ENCODE measurements around the gene GCK. TPM values are rescaled to one million over a fixed set of nuclear protein-coding genes. Genes with fewer than 3 reads are reported as not detected.

The GCK gene
- polyA plus RNA-seq, 1 experiment: 0.35 TPM

DNA sequence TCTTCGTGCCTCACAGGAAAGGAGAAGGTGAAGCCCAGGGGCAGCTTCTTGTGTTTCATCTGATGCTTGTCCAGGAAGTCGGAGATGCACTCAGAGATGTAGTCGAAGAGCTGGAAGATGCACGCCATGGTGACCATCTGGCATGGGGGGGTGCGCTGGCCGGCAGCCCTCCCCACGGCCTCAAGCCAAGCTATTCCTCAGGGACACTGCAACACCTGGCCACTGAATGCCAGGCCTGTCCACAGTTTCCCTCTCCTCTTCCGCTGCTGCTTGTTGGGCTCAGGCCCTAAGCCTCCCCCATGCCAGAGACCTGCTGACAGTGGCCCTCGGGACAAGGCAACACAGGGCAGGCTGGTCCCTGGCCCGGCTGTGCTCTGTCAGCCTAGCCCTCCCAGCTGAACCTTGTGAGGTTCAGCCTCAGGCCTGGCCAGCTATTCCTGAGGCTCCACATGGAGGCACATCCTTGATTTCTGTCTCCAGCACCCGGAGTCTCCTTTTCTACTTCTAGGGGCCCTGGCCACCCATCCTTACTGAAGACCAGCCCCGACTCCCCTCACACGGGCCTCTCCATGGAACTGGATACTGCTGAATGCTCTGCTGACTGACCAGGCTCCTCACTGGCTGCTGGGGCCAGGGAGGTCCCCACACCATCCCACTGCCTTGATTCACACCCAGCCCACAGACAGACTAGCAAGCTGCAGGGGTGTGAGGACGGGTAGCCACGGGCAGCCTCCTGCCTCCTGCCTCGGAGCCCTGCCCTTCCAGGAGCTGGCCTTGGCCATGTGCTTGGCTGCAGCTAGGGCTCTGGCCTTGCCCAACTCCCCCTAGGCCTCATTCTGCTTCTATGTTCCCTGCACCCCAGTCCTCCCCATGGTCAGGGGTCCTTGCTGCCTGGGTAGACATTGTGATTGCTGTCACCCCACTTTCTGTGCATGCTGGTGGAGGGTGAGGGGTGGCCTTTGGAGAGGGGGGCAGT lies 38.0 kb downstream of the GCK start:
- H3K27me3 ChIP-seq (ENCODE audit: control insufficient read depth, insufficient read depth, low read length): peaks cover 9% of the 10 kb centered on the region
- no peak overlapping the region for H3K4me3 ChIP-seq (ENCODE audit: low read depth, low read length)
- H3K9me3 ChIP-seq (ENCODE audit: control insufficient read depth, insufficient read depth, low read length): no peaks in the 10 kb centered on the region; the same call in 1 of the 2 replicates
- ChIA-PET POLR2A (no interaction called here), CTCF (no interaction called here)
- no peak for DNase-seq (ENCODE audit: low read depth, low spot score)
- H3K27ac ChIP-seq (ENCODE audit: low read depth, low read length): no peak overlapping the region
- TF ChIP-seq, protein P1, sequence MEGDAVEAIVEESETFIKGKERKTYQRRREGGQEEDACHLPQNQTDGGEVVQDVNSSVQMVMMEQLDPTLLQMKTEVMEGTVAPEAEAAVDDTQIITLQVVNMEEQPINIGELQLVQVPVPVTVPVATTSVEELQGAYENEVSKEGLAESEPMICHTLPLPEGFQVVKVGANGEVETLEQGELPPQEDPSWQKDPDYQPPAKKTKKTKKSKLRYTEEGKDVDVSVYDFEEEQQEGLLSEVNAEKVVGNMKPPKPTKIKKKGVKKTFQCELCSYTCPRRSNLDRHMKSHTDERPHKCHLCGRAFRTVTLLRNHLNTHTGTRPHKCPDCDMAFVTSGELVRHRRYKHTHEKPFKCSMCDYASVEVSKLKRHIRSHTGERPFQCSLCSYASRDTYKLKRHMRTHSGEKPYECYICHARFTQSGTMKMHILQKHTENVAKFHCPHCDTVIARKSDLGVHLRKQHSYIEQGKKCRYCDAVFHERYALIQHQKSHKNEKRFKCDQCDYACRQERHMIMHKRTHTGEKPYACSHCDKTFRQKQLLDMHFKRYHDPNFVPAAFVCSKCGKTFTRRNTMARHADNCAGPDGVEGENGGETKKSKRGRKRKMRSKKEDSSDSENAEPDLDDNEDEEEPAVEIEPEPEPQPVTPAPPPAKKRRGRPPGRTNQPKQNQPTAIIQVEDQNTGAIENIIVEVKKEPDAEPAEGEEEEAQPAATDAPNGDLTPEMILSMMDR (IDR thresholded peaks at IDR 0.05; ENCODE audit: low read depth, low read length): no peak

DNA sequence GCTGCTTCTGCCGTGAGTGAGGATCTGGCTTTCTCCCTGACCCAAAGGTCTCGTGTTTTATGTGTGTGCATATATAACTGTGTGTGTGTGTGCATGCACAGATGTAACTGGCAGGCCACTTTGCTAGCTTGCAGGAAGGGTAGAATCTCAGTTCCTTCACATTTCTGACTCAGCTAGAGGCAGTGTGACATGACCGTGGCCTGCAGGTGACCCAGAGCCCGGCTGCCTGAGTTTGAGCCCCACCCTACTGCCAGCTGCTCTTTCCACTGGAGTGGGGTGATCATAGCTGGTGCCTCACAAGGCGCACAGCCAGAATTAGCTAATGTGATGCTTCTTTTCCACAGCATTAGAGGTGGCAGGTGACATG lies 38.8 kb downstream of the GCK start:
- peaks cover 14% of the 10 kb centered on the region for H3K27me3 ChIP-seq (ENCODE audit: control insufficient read depth, insufficient read depth, low read length)
- no peak overlapping the region for H3K27ac ChIP-seq (ENCODE audit: low read depth, low read length)
- no peak overlapping the region for H3K4me3 ChIP-seq (ENCODE audit: low read depth, low read length)
- POLR2A ChIA-PET: interaction anchor here (0.5 to 1.1 kb wide), 2 partner anchors 13 to 216 kb away, joined by 3 to 5 read pairs; no protein-coding TSS in a partner anchor
- H3K9me3 ChIP-seq (ENCODE audit: control insufficient read depth, insufficient read depth, low read length): peaks cover 4% of the 10 kb centered on the region; the same call in 1 of the 2 replicates
- TF ChIP-seq, protein P1 (IDR thresholded peaks at IDR 0.05; ENCODE audit: low read depth, low read length): no peak
- no peak for DNase-seq (ENCODE audit: low read depth, low spot score)
- CTCF ChIA-PET: no interaction called here

DNA sequence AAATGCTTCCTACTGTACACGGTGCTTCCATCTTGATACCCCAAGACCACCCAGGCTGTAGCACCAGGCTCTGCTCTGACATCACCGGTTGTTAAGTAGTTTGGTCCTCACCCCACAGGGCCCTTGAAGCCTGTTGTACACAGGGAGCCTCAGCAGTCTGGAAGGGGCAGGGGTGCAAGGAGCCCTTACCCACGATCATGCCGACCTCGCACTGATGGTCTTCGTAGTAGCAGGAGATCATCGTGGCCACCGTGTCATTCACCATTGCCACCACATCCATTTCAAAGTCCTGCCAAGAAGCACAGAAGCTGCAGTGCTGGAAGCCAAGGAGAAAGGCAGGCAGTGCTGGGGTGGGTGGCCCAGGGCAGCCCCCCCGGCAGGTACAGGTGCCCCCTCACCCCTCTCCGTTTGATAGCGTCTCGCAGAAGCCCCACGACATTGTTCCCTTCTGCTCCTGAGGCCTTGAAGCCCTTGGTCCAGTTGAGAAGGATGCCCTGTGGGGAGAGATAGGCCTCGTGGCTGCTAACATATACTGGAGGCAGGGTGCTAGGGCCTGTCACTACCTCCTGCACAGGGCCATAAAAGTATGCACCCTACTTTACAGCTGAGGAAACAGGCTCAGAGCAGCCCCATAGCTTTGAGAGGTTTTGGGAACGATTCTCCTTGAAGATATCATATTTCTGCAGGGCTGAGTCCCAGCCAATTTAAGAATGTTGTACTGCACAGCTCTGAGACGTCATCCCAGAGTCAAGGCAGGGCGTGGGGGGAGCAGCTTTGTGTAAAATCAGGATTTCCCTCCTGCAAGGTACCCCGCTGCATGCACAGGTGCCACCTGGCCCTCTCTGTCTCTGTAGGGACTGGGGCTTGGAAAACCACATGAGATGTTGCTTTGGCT lies 39.4 kb downstream of the GCK start:
- Histone ChIP-seq H3K4me3 (ENCODE audit: low read depth, low read length) (no peak overlapping the region), H3K27me3 (ENCODE audit: control insufficient read depth, insufficient read depth, low read length) (peaks cover 19% of the 10 kb centered on the region), H3K9me3 (ENCODE audit: control insufficient read depth, insufficient read depth, low read length) (peaks cover 10% of the 10 kb centered on the region), H3K27ac (ENCODE audit: low read depth, low read length) (no peak overlapping the region)
- TF ChIP-seq, protein P1 (IDR thresholded peaks at IDR 0.05; ENCODE audit: low read depth, low read length): no peak
- ChIA-PET POLR2A (interaction anchor here (0.5 to 1.1 kb wide), 2 partner anchors 13 to 215 kb away, joined by 3 to 5 read pairs; no protein-coding TSS in a partner anchor), CTCF (no interaction called here)
- no peak for DNase-seq (ENCODE audit: low read depth, low spot score)

DNA sequence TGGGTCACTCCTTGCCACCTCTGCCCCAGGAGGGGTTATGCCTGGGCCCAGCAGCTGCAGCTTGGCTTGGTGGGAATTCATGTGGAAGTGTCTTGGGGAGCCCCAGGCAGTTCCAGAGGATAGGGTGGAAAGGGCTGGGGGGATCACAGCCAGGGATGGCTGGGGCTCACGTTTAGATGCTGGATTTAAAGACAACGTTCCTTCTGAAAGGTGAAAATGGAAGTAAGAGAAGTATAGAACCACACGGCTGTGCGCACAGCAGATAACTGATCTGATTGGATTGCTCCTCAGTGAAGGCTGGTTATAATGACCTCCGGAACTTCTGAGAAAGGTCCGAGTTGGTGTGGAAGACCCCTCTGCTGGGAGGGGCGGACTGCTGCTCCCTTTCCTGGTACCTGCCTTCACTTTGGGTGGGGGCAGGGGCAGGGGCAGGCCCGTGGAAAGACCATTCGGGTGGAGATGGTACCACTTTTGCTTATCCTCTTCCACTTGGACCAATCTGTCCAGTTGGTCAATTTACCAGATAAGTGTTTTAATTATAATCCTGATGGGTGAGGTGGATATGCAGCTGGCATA lies 40.2 kb downstream of the GCK start:
- POLR2A ChIA-PET: no interaction called here
- CTCF ChIA-PET: no interaction called here
- Histone ChIP-seq H3K27me3 (ENCODE audit: control insufficient read depth, insufficient read depth, low read length) (peaks cover 25% of the 10 kb centered on the region), H3K27ac (ENCODE audit: low read depth, low read length) (no peak overlapping the region), H3K4me3 (ENCODE audit: low read depth, low read length) (no peak overlapping the region), H3K9me3 (ENCODE audit: control insufficient read depth, insufficient read depth, low read length) (peaks cover 10% of the 10 kb centered on the region)
- TF ChIP-seq, protein P1 (IDR thresholded peaks at IDR 0.05; ENCODE audit: low read depth, low read length): no peak
- DNase-seq (ENCODE audit: low read depth, low spot score): no peak

Measured in AG04450 (cell line).